CD4-positive, alpha-beta T cell (primary cell): ENCODE results near the gene ADAMTS19. TPM values are rescaled to one million over a fixed set of nuclear protein-coding genes. Genes with fewer than 3 reads are reported as not detected.

Source experiments
- ATAC-seq: fragments of 200-7000 bp; cut with Tn5 transposase; one replicate; pipeline ENCODE4 v1.10.0; 2022; ENCODE audit warnings: mild to moderate bottlenecking; ENCODE audit not compliant: poor library complexity
- CTCF ChIA-PET: fragments of 350-600 bp; sonication (Branson Sonifier 250); formaldehyde crosslinking; loops from one replicate; lab custom pipeline; 2021; ENCODE audit warnings: antibody characterized with exemption, inconsistent platforms; lab: Charles Lee
- POLR2A ChIA-PET: fragments of 350-600 bp; sonication (Branson Sonifier 250); formaldehyde crosslinking; loops from one replicate; lab custom pipeline; 2021; ENCODE audit warnings: antibody characterized with exemption, inconsistent platforms; lab: Charles Lee
- DNase-seq, 14 experiments: peaks; one replicate each; pipeline ENCODE4 v3.0.0-alpha.2; 2013 to 2020; ENCODE audit warnings: mixed read lengths in 2 of 14
- H3K27ac ChIP-seq, 2 donors: one replicate each; pipeline versions ENCODE4 v1.5.1 to v1.7.0; 2013; ENCODE audit warnings: low read length in 2 of 2, low read depth in 1 of 2, mild to moderate bottlenecking in 1 of 2
- H3K27me3 ChIP-seq, 2 experiments: 1 replicate in 1 of 2; 2 replicates in 1 of 2; pipeline versions ENCODE4 v1.6.1 to v1.7.0; 2013; ENCODE audit warnings: low read length in 2 of 2, control low read depth in 1 of 2, mild to moderate bottlenecking in 1 of 2, moderate library complexity in 1 of 2; ENCODE audit not compliant: insufficient read depth in 2 of 2, control insufficient read depth in 1 of 2
- H3K36me3 ChIP-seq: one replicate; pipeline ENCODE4 v1.6.1; 2013; ENCODE audit warnings: low read length, control low read depth; ENCODE audit not compliant: insufficient read depth
- H3K4me1 ChIP-seq: one replicate; pipeline ENCODE4 v1.6.1; 2013; ENCODE audit warnings: low read length, control low read depth; ENCODE audit not compliant: insufficient read depth
- H3K4me3 ChIP-seq: one replicate; pipeline ENCODE4 v1.5.1; 2013; ENCODE audit warnings: mild to moderate bottlenecking, low read length, moderate library complexity
- H3K9me3 ChIP-seq, 2 experiments: 1 replicate in 1 of 2; 2 replicates in 1 of 2; pipeline versions ENCODE4 v1.6.1 to v1.7.0; 2013; ENCODE audit warnings: low read length in 2 of 2, mild to moderate bottlenecking in 2 of 2, control low read depth in 1 of 2, moderate library complexity in 1 of 2; ENCODE audit not compliant: control insufficient read depth in 1 of 2, insufficient read depth in 1 of 2
- H3K27ac Mint-ChIP-seq: one replicate; pipeline ENCODE4 v1.8.0; 2020; ENCODE audit warnings: mixed read lengths
- H3K27me3 Mint-ChIP-seq: one replicate; pipeline ENCODE4 v1.8.0; 2021; ENCODE audit warnings: mixed read lengths
- H3K36me3 Mint-ChIP-seq: one replicate; pipeline ENCODE4 v1.8.0; 2021; ENCODE audit warnings: low read depth, mixed read lengths
- H3K4me1 Mint-ChIP-seq: one replicate; pipeline ENCODE4 v1.8.0; 2021; ENCODE audit warnings: low read depth, mixed read lengths
- H3K4me3 Mint-ChIP-seq: one replicate; pipeline ENCODE4 v1.8.0; 2020; ENCODE audit warnings: mild to moderate bottlenecking, mixed read lengths
- H3K9me3 Mint-ChIP-seq: one replicate; pipeline ENCODE4 v1.8.0; 2020; ENCODE audit warnings: mixed read lengths
- CTCF ChIP-seq: fragments of 200-600 bp; IDR thresholded peaks from one replicate; pipeline ENCODE4 v1.8.0; 2022; ENCODE audit warnings: antibody characterized with exemption, mild to moderate bottlenecking
- intact Hi-C, 2 experiments: fragments of 100-400 bp; cut with DNase I in 1 of 2; cut with micrococcal nuclease in 1 of 2; formaldehyde crosslinking; loops; one replicate each; pipeline versions ENCODE4 v1.15.1 to v1.9.0; 2023 to 2025; cut with DNase I, micrococcal nuclease
- total RNA-seq, 174 experiments: library from RNA in 2 of 174; stranded (reverse) in 2 of 174; gene quantifications; one replicate each; pipeline ENCODE4 v1.2.3 and lab custom pipeline; 2021 to 2026

Gene ADAMTS19
- total RNA-seq, 2 experiments from 2014 or later, result not detected

- intact Hi-C loops, result no loop called here
These were observed 157.1 kb downstream of the ADAMTS19 start for GRCh38 chr5:129617206-129617605.

GRCh38 chr5:129619782-129620181, 159.7 kb downstream of the ADAMTS19 start:
- ChIA-PET POLR2A (no interaction called here), CTCF (no interaction called here)
- no peak for ATAC-seq
- Histone ChIP-seq H3K36me3 (no peaks in the 10 kb centered on the region), H3K9me3 (no peaks in the 10 kb centered on the region), H3K4me3 (no peak overlapping the region), H3K27ac (no peak overlapping the region), H3K4me1 (no peaks in the 10 kb centered on the region), H3K27me3 (no peaks in the 10 kb centered on the region)
- no peaks in the 10 kb centered on the region for H3K9me3 Mint-ChIP-seq
- no peak overlapping the region for H3K27ac Mint-ChIP-seq
- intact Hi-C loops, result no loop called here
- no peak overlapping the region for H3K4me3 Mint-ChIP-seq
- DNase-seq, result no peak
- no peaks in the 10 kb centered on the region for H3K27me3 Mint-ChIP-seq
- H3K4me1 Mint-ChIP-seq, result no peaks in the 10 kb centered on the region
- no peaks in the 10 kb centered on the region for H3K36me3 Mint-ChIP-seq
- no peak for TF ChIP-seq CTCF

More at GRCh38 chr5:129617206-129617605, 157.1 kb downstream of the ADAMTS19 start:
- Mint-ChIP-seq H3K27ac (no peak overlapping the region), H3K4me3 (no peak overlapping the region), H3K36me3 (no peaks in the 10 kb centered on the region), H3K27me3 (no peaks in the 10 kb centered on the region), H3K9me3 (no peaks in the 10 kb centered on the region), H3K4me1 (no peaks in the 10 kb centered on the region)
- ATAC-seq (no peak), DNase-seq (no peak)
- TF ChIP-seq CTCF, result no peak
- no peaks in the 10 kb centered on the region for H3K9me3 ChIP-seq
- no peaks in the 10 kb centered on the region for H3K4me1 ChIP-seq
- H3K27ac ChIP-seq, result no peak overlapping the region
- no peaks in the 10 kb centered on the region for H3K27me3 ChIP-seq
- CTCF ChIA-PET, result no interaction called here
- POLR2A ChIA-PET, result no interaction called here
- H3K4me3 ChIP-seq, result no peak overlapping the region
- H3K36me3 ChIP-seq, result no peaks in the 10 kb centered on the region

GRCh38 chr5:129622531-129622930, 162.4 kb downstream of the ADAMTS19 start:
- ChIA-PET CTCF (no interaction called here), POLR2A (no interaction called here)
- no peaks in the 10 kb centered on the region for H3K4me1 ChIP-seq
- no peak overlapping the region for H3K27ac ChIP-seq
- ATAC-seq, result no peak
- DNase-seq, result no peak
- TF ChIP-seq CTCF, result no peak
- H3K9me3 ChIP-seq, result no peaks in the 10 kb centered on the region
- Mint-ChIP-seq H3K27me3 (no peaks in the 10 kb centered on the region), H3K36me3 (no peaks in the 10 kb centered on the region), H3K9me3 (no peaks in the 10 kb centered on the region), H3K4me1 (no peaks in the 10 kb centered on the region), H3K27ac (no peak overlapping the region), H3K4me3 (no peak overlapping the region)
- no peaks in the 10 kb centered on the region for H3K27me3 ChIP-seq
- H3K36me3 ChIP-seq, result no peaks in the 10 kb centered on the region
- intact Hi-C loops, result no loop called here
- H3K4me3 ChIP-seq, result no peak overlapping the region
